Neural progenitor cell (in vitro differentiated cells): ENCODE measurements around the gene RELN.

Source experiments
- EZH2 ChIP-seq: fragments of 200-600 bp; sonication (generic); IDR thresholded peaks from 2 replicates; pipeline ENCODE4 v1.6.1; 2017; ENCODE audit warnings: antibody characterized with exemption, mild to moderate bottlenecking, moderate library complexity
- EZH2phosphoT487 ChIP-seq: fragments of 200-600 bp; sonication (generic); IDR thresholded peaks from 2 replicates; pipeline ENCODE4 v1.6.1; 2017; ENCODE audit warnings: antibody characterized with exemption
- TF ChIP-seq, protein P1 (sequence below): fragments of 200-600 bp; sonication (generic); IDR thresholded peaks from 2 replicates; pipeline ENCODE4 v1.5.1; 2017; ENCODE audit warnings: antibody characterized with exemption, mild to moderate bottlenecking

DNA sequence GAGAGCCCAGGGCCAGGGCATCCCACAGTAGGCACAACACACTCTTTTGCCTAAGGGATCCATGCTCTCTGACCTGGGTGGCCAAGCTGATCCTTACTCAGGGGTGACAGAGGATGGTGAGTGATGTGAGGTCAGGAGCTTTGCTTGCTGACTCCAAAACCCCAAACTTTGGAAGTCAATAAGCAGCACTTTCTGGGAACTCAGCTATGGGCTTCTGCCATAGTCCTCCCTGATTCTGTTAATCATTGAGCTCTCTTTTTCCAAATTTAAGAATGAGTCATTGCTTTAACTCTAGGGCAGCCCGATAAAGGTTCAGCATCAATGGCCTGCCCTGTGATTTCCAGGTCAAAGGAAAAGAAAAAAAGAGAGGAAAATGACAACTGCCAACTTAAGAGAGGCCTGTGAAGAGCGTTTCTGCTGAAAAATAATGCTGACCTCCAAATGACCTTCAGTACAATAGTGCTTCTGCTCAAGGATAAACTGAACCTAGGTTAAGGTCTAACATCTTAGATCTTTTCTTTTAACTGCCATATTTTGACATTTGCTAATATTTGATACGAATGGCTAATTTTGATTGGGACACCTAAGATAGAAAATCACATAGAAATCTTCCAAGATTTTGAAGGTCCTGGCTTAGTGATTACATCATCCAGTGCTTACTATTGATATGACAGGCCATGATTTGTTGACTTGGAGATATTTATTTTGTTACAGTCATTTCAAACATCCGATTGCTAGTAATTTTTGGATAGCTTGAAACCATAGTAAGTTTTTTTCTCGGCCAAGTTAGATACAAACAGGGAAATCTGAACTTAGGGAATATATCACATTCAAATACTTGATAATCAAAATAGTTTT lies 20.8 kb upstream of the RELN start:
- TF ChIP-seq, protein P1, sequence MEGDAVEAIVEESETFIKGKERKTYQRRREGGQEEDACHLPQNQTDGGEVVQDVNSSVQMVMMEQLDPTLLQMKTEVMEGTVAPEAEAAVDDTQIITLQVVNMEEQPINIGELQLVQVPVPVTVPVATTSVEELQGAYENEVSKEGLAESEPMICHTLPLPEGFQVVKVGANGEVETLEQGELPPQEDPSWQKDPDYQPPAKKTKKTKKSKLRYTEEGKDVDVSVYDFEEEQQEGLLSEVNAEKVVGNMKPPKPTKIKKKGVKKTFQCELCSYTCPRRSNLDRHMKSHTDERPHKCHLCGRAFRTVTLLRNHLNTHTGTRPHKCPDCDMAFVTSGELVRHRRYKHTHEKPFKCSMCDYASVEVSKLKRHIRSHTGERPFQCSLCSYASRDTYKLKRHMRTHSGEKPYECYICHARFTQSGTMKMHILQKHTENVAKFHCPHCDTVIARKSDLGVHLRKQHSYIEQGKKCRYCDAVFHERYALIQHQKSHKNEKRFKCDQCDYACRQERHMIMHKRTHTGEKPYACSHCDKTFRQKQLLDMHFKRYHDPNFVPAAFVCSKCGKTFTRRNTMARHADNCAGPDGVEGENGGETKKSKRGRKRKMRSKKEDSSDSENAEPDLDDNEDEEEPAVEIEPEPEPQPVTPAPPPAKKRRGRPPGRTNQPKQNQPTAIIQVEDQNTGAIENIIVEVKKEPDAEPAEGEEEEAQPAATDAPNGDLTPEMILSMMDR = no peak
- TF ChIP-seq EZH2phosphoT487 = no peak
- TF ChIP-seq EZH2 = no peak
